ENCODE data around the gene USP14.

Gene USP14

DNA sequence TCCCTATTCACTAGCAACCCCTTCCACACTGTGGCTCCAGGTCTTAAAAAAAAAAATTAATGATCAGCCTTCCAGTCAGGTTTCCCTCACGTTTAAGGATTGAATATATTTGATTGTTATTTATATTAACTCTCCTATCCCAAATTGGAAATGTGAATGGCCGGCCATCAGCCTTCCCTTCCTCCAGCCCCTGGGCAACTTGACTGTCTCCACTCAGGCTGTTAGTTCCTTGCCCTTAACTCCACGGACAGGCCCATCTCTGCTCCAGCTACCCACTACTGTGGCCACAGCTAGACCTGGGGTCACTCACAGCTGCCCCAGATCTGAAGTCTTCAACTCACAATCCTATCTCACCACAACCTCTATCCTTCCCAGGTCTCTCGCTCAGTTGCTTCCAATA is 69.5 kb downstream of the USP14 start:
- DNase-seq (ENCODE audit: low spot score), result no peak

DNA sequence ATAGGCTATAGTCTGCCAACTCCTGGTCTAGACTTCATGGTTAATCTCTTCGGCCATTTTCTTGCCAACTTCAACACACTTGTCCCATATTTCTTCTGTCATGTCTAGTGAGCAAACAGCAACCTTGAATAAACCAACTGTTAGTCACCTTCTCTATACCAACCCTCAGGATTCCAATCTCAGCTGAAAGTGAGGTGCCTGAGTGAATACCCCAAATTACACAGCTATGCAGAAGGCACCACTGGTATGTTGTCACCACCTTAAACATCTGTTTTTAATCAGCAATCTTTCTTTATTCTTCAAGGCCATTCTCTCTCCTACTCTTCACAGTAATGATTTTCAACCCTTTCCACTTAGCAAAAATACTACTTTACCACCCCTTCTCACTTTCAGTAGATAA is 70.2 kb downstream of the USP14 start:
- DNase-seq (ENCODE audit: low spot score), result no peak

GRCh38 chr18:231563-231962 is 73.2 kb downstream of the USP14 start:
- no peak for DNase-seq (ENCODE audit: low spot score)

DNA sequence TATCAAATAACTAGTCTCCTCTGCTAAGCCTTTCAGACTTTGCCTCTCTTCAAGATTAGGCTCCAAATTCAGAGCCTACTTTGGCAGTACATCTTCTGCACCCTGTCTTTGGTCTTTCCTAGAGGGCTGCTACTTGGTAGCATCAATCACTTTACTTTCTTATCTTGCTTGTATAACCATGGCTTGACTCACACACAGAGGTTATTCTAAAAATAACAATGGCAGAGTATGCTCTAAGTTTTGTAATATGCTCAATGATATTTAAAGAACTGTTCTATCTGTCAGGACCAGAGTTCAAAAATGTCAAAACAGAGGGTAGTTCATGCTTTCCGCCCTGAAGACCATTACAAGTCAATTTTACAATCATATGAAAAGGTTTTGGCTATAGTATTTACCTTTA is 81.8 kb downstream of the USP14 start:
- DNase-seq (ENCODE audit: low spot score), result no peak

DNA sequence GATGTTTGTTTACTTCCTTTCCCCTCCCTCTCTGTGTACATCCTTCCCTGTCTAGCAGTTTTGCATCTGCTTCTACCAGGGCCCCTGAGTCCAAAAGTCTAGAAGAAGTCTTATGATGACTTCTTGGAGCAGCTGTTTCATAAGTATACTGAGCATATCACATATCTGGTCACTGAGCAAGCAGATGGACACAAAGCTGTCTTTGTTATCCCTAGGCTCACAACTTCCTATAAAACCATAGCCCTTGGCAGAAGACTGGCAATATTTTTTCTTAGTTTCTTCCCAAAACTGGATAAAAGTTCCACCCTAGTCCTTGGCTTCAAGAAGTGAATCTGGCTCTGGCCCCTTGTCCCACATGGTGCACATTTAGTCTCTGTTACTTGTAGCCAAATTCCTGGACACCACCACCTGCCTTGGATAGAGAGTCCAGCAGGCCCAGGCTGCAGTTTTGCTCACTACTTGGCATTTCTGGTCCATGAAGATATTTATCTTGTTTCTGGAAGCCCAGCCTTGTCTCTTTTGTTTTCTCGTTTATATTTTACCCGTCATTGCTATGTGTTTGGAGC is 87.0 kb downstream of the USP14 start:
- DNase-seq (ENCODE audit: low spot score), result no peak

DNA sequence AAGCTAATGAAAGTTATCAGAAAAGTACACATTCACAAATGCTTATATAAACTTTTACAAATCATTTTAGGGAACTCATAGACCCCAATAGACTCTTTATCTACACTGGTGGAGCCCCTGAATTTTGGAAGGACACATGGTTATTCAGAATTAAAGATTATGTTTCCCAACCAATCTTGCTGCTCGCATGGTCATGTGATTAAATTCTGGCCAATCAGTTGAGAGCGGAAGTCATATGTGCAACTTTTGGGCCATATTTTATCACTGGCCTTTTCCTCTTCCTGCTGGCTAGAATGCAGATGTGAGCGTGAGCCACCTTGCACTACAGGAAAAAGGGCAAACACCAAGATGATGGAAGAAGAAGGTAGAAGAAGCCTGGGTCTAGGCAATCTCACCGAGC is 89.7 kb downstream of the USP14 start:
- DNase-seq (ENCODE audit: low spot score), result no peak

DNA sequence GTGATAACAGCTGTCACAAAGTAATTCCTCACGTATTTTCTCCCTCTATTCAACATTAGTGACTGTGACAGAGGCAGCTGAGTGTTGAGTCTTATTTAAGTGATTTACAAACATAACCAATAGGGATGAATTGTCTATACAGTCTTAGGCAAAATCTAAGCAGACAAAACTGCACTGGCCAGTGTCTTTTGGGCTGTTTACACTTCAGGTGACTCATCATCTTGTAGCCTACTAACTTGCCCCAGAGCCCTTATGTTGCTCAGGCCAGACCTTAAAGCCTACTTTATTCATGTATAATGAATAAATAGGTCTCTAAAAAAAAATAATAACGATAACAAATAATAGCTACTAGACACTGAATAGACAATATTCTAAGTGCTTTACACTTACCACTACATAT is 92.3 kb downstream of the USP14 start:
- DNase-seq (ENCODE audit: low spot score), result no peak

DNA sequence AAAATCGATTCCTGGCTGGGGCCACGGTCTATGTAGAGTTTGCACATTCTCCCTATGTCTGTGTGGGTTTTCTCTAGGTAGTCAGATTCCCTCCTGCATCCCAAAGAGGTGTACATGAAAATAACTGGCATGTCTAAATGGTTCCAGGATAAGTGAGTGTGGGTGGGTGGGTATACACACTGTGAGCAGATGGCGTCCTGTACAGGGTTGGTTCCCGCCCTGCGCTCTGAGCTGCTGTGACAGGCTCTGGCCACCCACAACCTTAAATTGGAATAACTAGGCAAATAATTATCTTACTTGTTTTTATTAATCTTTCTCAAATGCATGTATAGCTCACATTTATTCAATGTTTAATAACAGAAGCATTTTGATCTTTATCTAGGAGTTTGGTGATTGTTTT is 93.2 kb downstream of the USP14 start:
- DNase-seq (ENCODE audit: low spot score), result no peak

DNA sequence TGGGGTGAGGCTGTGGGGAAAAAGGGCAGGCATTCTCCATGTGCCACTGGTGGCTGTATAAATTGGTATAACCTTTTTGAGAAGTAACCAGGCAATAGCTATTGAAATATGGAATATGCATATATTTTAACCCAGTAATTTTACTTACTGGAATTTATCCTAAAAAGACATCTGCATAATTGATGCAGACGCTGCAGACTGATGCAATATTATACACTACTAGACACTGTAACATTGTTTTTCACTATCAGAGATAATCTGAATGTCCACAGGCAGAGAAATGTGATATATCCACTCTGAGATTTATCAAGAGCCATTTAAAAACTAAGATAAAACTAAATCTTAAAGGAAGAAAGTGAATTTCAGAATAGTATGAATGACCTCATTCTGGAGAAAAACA is 94.8 kb downstream of the USP14 start:
- DNase-seq (ENCODE audit: low spot score), result no peak

GRCh38 chr18:255171-255570 is 96.8 kb downstream of the USP14 start:
- no peak for DNase-seq (ENCODE audit: low spot score)

- DNase-seq (ENCODE audit: low spot score), result no peak
Observed at GRCh38 chr18:260547-260946, 102.2 kb downstream of the USP14 start.

- no peak for DNase-seq (ENCODE audit: low spot score)
Observed at GRCh38 chr18:261398-262073, 103.2 kb downstream of the USP14 start.

All from activated CD4-positive, alpha-beta T cell treated with anti-CD3 and anti-CD28 coated beads, Interleukin-2, Interleukin-4, amounts not matched to agents 100 ng/mL and 50 ng/mL, durations not matched to agents 16 hours and 8 hours (primary cell).